HG02938 (cell line): ENCODE measurements around the gene RARA.

ENCODE experiments used
- ATAC-seq: cut with Tn5 transposase; IDR thresholded peaks from one replicate; pipeline ENCODE4 v1.9.1; 2021; ENCODE audit warnings: mild to moderate bottlenecking, moderate library complexity; ENCODE audit not compliant: unreplicated experiment

RARA gene

GRCh38 chr17:40344421-40345160 is 35.6 kb downstream of the RARA start:
- ATAC-seq: no peak

- ATAC-seq: no peak
Measured at GRCh38 chr17:40345161-40345993, 36.4 kb downstream of the RARA start.

GRCh38 chr17:40345994-40346764 is 37.2 kb downstream of the RARA start:
- ATAC-seq: no peak

GRCh38 chr17:40346765-40347158 is 37.8 kb downstream of the RARA start:
- ATAC-seq: no peak

GRCh38 chr17:40347319-40348135 is 38.5 kb downstream of the RARA start:
- no peak for ATAC-seq

GRCh38 chr17:40348136-40348504 is 39.1 kb downstream of the RARA start:
- no peak for ATAC-seq

- ATAC-seq: no peak
Measured at GRCh38 chr17:40348562-40349476, 39.8 kb downstream of the RARA start.

GRCh38 chr17:40349477-40349894 is 40.5 kb downstream of the RARA start:
- no peak for ATAC-seq

- no peak for ATAC-seq
Measured at GRCh38 chr17:40349895-40350688, 41.1 kb downstream of the RARA start.

GRCh38 chr17:40350689-40351358 is 41.8 kb downstream of the RARA start:
- ATAC-seq: no peak

- ATAC-seq: no peak
Measured at GRCh38 chr17:40351359-40352236, 42.6 kb downstream of the RARA start.

- no peak for ATAC-seq
Measured at GRCh38 chr17:40352237-40352778, 43.3 kb downstream of the RARA start.

- no peak for ATAC-seq
Measured at GRCh38 chr17:40352779-40353394, 43.9 kb downstream of the RARA start.

GRCh38 chr17:40354221-40355122 is 45.5 kb downstream of the RARA start:
- ATAC-seq: no peak

GRCh38 chr17:40355123-40355803 is 46.3 kb downstream of the RARA start:
- no peak for ATAC-seq
